Kasumi-1 (cell line): ENCODE data around the gene PTCHD1.

Source experiments
- DNase-seq, 2 experiments: peaks; one replicate each; lab custom pipeline; 2025; lab: John Stamatoyannopoulos, UW

Gene PTCHD1

DNA sequence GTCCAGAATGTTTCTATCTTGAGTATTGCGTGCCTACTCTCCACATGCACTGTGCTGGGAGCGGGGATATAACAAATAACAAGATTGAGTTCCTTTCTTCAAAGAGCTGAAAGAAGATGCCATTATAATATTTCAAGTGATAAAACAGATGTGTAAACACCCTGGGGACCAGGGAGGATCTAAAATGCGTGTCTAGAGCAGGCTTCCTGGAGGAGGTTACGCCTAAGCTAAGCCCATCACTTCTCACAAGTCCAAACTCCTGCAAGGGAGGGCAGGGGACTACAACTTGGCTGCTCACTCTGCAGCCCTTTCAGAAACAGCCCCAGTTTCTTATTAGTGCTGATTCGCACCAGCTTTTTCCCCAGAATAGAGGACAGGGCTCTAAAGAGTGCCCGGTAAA, 21.5 kb downstream of the PTCHD1 start:
- DNase-seq: no peak

DNA sequence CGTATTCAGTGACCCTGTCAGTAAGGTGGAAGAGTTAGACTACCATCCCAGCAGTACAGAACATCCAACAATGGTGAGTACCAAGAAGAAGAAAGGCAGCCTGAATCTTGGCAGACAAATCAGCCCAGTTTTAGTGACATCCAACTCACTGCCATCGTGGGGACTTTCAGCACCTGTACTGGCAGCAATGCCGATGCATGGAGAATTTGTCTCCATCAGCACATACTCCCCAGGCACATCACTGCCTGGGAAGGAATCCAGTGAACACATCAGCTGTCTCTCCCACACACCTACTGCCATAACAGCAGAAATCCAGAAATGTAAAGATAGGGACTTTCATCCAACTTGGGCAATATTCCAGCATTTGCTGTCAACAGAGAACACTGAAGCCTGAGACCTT, 29.8 kb downstream of the PTCHD1 start:
- no peak for DNase-seq

GRCh38 chrX:23365541-23365940, 30.9 kb downstream of the PTCHD1 start:
- no peak for DNase-seq

GRCh38 chrX:23366914-23367313, 32.3 kb downstream of the PTCHD1 start:
- no peak for DNase-seq

GRCh38 chrX:23369027-23369426, 34.4 kb downstream of the PTCHD1 start:
- DNase-seq: no peak

GRCh38 chrX:23372220-23372902, 37.7 kb downstream of the PTCHD1 start:
- DNase-seq: no peak

- no peak for DNase-seq
Measured at GRCh38 chrX:23373129-23373804, 38.6 kb downstream of the PTCHD1 start.

DNA sequence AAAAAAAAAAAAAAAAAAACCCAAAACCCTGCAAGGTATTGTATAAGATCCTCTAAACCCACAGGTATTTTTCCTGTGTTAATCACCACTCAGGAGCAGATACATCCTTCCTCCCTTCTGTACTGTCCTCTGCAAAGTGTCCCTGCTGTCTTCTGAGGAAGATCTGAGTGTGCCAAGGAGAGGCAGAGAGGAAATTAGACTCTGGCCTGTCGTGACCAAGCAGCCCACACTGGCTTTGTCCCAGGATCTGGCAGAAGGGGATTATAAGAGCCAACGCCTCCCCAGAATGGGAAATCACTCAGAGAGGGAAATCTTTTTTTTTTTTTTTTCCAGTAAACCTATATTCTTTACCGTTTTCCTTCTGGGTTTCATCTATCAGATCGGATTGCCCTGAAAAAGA, 39.6 kb downstream of the PTCHD1 start:
- DNase-seq: no peak

DNA sequence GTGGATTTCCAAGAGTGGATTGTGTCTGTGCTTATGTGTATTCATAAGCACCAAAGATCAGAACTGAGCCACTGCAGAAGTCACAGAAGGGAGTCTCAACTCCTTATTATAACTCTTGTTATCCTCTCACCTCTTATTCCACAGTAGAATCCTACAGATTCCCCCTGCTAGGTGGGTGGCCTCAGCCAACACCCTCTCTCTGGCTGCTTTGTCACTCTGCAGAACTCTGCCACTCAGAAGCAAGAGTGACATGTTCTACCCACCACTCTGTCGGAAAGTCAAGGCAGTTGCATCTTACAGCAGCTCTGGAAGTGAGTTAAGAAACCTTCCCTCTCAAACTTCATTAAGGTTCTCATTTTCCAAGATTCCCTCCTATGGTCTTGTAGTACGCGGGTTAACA, 41.9 kb downstream of the PTCHD1 start:
- DNase-seq: no peak

DNA sequence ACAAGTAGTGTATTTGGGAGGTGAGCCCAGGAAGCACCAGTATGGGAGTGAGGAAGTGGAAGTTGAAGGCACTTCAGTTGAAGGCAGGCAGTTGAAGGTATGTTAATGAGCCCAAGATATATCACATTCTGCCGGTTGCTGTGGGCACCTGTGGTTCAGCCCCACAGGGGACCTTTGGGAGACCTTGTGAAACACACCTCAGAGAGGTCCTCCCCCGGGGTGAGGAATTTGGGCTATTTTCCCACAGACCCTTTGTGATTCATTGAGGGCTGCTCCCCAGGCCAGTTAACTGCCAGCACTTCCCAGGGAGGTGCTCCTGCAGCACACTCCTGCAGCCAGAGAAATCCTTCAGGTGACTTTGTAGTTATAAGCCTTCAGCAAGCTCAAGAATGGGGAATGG, 45.9 kb downstream of the PTCHD1 start:
- DNase-seq: no peak

DNA sequence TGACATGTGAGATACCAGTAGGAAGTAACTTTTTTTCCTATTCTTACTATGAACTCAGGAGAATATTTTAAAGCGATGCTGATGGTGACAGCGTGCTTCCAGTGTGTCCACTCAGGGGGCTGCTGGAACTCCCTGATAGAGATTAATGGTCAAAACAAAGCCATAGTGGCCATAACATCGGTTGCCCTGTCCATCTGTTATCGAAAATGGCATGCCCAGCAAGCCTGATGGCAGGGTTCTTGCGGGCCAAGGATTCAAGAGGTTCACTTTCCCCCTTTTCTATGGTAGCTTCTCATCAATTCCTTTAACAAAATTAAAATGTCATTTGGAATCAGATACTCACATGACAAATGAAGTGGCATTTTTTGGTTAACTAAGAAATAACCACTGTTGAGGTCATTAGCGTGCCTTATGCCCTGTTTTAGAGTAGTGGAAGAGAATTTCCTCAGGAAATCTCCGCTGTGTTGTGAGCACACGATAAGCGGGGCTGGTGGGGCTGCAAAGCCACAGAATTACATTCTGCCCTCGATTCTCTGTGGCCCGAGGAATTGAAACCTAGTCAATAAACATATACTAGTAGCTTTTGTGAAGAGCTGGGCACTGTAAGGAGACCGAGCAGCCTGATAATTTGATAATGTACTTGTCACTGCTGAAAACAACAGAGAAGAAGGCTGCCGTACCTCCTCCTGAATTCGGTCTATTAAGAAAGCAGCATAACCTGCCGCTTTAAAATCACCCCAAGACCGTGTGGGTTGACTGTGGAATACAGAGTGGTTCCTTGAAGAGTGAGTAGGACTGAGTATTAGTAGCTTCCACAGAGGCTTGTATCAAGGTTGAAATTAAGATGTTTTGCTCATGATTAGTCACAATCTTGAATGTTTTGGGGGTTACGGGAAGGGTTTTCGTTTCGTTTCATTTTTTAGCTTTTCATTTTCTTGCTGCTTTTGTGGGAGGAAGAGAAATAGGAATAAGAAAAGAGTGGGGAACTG, 46.7 kb downstream of the PTCHD1 start:
- no peak for DNase-seq

- no peak for DNase-seq
Measured at GRCh38 chrX:23382572-23382971, 47.9 kb downstream of the PTCHD1 start.

GRCh38 chrX:23383411-23383810, 48.8 kb downstream of the PTCHD1 start:
- DNase-seq: no peak

- no peak for DNase-seq
Measured at GRCh38 chrX:23385242-23385641, 50.6 kb downstream of the PTCHD1 start.

- no peak for DNase-seq
Measured at GRCh38 chrX:23386260-23386659, 51.6 kb downstream of the PTCHD1 start.

DNA sequence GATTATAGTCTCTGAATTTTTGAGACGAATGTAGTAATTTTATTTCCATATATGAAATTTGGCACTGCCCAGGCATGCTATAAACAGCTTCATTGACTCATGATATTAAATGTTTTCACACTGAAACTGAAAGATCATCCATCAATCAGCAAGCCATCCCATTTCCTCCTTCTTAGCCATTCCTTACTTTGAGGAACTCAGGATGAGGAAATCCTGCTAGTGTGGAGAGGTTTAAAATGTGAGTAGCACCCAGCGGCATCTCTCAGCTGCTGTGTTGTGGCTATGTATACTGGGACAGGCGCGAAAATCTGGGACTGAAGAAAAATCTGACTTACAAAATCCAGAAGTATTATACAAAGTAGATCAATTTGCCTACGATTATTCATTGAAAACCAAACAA, 52.1 kb downstream of the PTCHD1 start:
- no peak for DNase-seq

DNA sequence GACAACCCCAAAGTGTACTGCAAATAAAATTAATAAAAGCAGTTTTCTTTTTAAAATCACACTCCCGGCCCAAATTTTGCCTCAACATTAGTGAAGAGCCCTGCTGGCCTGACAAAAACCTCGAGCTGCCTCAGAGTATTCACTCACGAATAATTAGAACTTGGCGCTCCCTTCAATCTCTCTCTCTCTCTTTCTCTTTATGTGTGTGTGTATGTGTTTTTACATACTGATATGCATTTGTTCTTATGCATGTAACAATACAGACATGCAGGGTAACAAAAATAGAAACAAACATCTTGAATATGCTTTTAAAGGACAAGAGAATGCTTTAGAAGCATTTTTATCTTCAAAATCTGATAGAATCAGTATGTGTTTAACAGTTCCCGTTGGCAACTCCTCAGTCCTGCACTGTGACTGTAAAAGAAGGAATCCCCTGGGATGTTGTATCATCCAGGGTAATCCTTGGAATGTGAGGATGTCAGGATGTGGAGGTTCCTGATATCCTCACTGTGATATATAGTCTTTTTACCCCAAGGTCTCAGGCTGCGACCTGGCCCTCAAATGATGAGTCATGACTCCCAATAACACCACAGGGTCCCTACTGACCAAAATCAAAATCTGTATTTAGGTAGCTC, 53.0 kb downstream of the PTCHD1 start:
- DNase-seq: no peak

DNA sequence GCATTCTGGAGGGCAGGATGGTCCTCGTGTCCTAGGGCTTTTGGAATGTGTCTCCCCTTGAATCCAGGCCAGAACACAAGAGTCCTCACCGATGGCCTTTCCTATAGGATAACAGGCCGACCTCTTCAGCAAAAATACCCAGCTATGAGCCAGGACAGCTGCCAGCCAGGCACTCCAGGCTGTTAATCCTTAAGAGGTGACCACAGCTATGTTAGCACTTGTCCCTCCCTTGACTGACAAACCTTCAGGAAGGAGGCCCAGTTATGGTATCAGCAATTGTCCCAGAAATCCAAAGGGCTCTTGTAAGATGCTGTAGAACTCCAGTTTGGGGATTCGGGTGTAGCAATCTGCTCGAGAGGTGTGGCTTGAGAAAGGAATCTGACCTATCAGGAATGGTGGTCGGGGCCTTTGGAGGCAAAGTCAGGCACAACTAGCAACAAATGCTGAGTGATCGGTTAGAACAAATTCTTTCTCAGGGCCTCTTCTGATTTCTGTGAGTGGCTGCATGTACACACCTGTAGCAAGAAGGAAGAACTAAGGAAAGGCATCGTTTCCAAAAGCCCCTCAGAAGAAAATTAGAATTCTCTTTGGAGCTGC, 54.6 kb downstream of the PTCHD1 start:
- no peak for DNase-seq

- DNase-seq: no peak
Measured at GRCh38 chrX:23390979-23391378, 56.3 kb downstream of the PTCHD1 start.

GRCh38 chrX:23392195-23392594, 57.5 kb downstream of the PTCHD1 start:
- DNase-seq: no peak

DNA sequence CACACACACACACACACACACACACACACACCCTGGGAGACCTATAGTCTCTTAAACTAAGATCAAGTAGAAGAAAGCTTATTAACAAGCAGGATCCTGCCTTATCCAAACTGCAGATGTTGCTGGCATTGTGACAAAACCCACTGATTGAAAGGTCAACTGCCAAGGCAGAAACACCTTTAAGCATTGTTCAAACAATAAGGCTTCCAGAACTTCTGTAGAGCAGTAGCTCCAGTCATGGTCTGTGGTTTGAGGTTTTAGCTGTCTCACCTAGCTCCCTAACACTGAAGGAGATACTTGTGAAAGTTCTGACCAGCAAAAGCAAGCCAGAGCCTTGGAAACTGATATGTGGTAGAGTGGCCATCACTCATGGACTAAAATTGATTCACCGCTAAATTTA, 59.8 kb downstream of the PTCHD1 start:
- no peak for DNase-seq

- no peak for DNase-seq
Measured at GRCh38 chrX:23396263-23396662, 61.6 kb downstream of the PTCHD1 start.
